Activated CD8-positive, alpha-beta T cell treated with anti-CD3 and anti-CD28 coated beads, Interleukin-2, amount 10 ng/mL, durations not matched to agents 7 days and 5 days (primary cell): Measurements from ENCODE around the gene GALNT6. TPM values are rescaled to one million over a fixed set of nuclear protein-coding genes. Genes with fewer than 3 reads are reported as not detected.

Source experiments
- ATAC-seq: fragments of 150-1000 bp; cut with Tn5 transposase; one replicate; pipeline ENCODE4 v1.10.0; 2021; ENCODE audit warnings: moderate library complexity
- CTCF ChIA-PET: fragments of 350-600 bp; sonication (Branson Sonifier 250); formaldehyde crosslinking; loops from one replicate; lab custom pipeline; 2021; ENCODE audit warnings: antibody characterized with exemption; lab: Charles Lee
- POLR2A ChIA-PET: fragments of 350-600 bp; sonication (Branson Sonifier 250); formaldehyde crosslinking; loops from one replicate; lab custom pipeline; 2021; ENCODE audit warnings: antibody characterized with exemption; lab: Charles Lee
- DNase-seq: peaks from one replicate; pipeline ENCODE4 v3.0.0-alpha.2; 2020
- H3K27ac Mint-ChIP-seq: one replicate; pipeline ENCODE4 v1.8.0; 2021; ENCODE audit warnings: mild to moderate bottlenecking, mixed read lengths
- H3K27me3 Mint-ChIP-seq: one replicate; pipeline ENCODE4 v1.8.0; 2021; ENCODE audit warnings: low read depth, mixed read lengths
- H3K36me3 Mint-ChIP-seq: one replicate; pipeline ENCODE4 v1.8.0; 2021; ENCODE audit warnings: low read depth, mixed read lengths
- H3K4me1 Mint-ChIP-seq: one replicate; pipeline ENCODE4 v1.8.0; 2021; ENCODE audit warnings: low read depth, mixed read lengths
- H3K4me3 Mint-ChIP-seq: one replicate; pipeline ENCODE4 v1.8.0; 2021; ENCODE audit warnings: mild to moderate bottlenecking, mixed read lengths
- H3K9me3 Mint-ChIP-seq: one replicate; pipeline ENCODE4 v1.8.0; 2022; ENCODE audit warnings: mixed read lengths; ENCODE audit not compliant: insufficient read depth
- total RNA-seq, 2 experiments: library from RNA; stranded (reverse); gene quantifications; one replicate each; pipeline ENCODE4 v1.2.3, GENCODE V29; 2021

The GALNT6 gene
- total RNA-seq, 2 experiments from 2014 or later = 40.4 to 43.1 TPM

DNA sequence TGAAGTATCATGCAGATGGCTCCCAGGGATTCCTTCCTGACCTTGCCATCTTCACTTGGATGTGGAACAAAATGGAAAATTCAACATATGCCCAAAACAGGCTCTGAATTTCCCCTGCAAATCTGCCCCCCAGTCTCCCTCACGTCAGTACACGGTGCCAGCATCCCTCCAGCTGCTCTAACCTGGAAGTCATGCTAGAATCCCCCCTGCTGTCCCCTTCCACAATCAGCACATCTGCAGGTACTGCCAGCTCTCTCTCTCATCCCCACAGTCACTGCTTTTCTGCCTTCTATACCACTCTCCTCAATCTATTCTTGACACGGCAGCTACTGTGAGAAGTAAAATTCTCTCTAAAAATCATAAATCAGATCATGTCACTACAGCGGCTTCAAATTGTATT, 21.6 kb downstream of the GALNT6 start:
- H3K36me3 Mint-ChIP-seq = peaks cover 76% of the 10 kb centered on the region
- peak overlapping the region; percentile 94 for H3K27ac Mint-ChIP-seq
- H3K4me3 Mint-ChIP-seq = peak overlapping the region; percentile 71
- H3K9me3 Mint-ChIP-seq = no peaks in the 10 kb centered on the region
- no peaks in the 10 kb centered on the region for H3K27me3 Mint-ChIP-seq
- peaks cover 62% of the 10 kb centered on the region for H3K4me1 Mint-ChIP-seq
- ATAC-seq = no peak
- ChIA-PET CTCF (interaction anchor here (0.8 to 2.2 kb wide), 11 partner anchors 8 to 601 kb away, joined by 3 to 9 read pairs (median 6); partner anchors contain the start of gene GALNT6), POLR2A (interaction anchor here (0.6 to 1.5 kb wide), 3 partner anchors 22 to 39 kb away, joined by 3 to 5 read pairs (median 3); no protein-coding TSS in a partner anchor)
- DNase-seq = no peak

DNA sequence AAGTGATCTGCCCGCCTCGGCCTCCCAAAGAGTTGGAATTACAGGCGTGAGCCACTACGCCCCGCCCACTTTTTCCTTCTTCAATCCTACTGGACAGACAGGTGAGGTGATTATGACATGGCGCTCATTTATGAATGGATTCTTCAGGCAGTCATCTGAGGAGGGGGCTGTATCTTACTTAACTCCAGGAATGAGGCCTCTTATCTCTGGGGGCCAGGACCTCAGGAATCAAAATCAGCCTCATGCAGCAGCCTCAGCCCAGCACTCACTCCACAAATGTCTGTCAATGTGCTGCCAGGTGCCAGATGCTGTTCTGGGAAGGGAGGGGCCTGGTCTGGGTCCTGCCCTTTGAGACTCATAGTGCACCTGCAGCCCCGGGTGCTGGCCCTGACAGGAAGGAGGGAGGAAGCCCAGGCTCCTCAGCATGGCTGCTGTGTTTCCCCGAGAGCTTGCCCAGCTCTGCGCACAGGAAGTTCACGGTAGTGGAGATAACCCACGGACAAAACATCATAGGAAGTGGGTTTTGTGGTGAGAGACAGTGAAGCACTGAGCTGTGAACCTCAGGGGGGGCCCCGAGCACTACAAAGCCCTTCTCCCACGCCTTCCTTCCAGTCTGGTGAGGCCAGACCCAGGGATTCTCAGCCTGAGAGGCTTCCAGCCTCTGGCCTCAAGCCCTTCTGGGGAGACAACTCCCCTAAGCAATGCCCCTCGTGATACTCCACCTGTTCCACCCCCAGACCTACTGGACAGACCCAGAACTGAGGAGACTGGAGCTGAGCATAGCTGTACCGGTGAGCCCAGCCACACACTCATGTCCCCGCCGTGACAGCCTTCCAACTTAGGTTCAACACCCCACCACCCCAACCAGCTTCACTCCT, 22.3 kb downstream of the GALNT6 start:
- peak; percentile 98 for ATAC-seq
- CTCF ChIA-PET = interaction anchor here (0.7 to 2.2 kb wide), 12 partner anchors 9 to 602 kb away, joined by 3 to 9 read pairs (median 6); partner anchors contain the start of gene GALNT6
- peaks cover 57% of the 10 kb centered on the region for H3K4me1 Mint-ChIP-seq

GRCh38 chr12:51365276-51365675, 25.9 kb downstream of the GALNT6 start:
- peaks cover 64% of the 10 kb centered on the region for H3K36me3 Mint-ChIP-seq
- peaks cover 33% of the 10 kb centered on the region for H3K4me1 Mint-ChIP-seq
- CTCF ChIA-PET = interaction anchor here (1.0 kb wide), 1 partner anchor 24 kb away, joined by 3 read pairs; no protein-coding TSS in a partner anchor
- H3K9me3 Mint-ChIP-seq = no peaks in the 10 kb centered on the region
- no peak overlapping the region for H3K4me3 Mint-ChIP-seq
- H3K27ac Mint-ChIP-seq = peak overlapping the region; percentile 39
- POLR2A ChIA-PET = no interaction called here
- DNase-seq = no peak
- no peaks in the 10 kb centered on the region for H3K27me3 Mint-ChIP-seq
- ATAC-seq = no peak

More for the DNA sequence above, 22.3 kb downstream of the GALNT6 start:
- peak overlapping the region; percentile 71 for H3K4me3 Mint-ChIP-seq
- POLR2A ChIA-PET = interaction anchor here (0.6 to 1.5 kb wide), 5 partner anchors 22 to 38 kb away, joined by 3 to 5 read pairs (median 4); partner anchors contain the start of gene GALNT6
- peak; percentile 95 for DNase-seq
- H3K9me3 Mint-ChIP-seq = no peaks in the 10 kb centered on the region
- H3K27ac Mint-ChIP-seq = peak overlapping the region; percentile 94
- H3K27me3 Mint-ChIP-seq = no peaks in the 10 kb centered on the region
- peaks cover 73% of the 10 kb centered on the region for H3K36me3 Mint-ChIP-seq

DNA sequence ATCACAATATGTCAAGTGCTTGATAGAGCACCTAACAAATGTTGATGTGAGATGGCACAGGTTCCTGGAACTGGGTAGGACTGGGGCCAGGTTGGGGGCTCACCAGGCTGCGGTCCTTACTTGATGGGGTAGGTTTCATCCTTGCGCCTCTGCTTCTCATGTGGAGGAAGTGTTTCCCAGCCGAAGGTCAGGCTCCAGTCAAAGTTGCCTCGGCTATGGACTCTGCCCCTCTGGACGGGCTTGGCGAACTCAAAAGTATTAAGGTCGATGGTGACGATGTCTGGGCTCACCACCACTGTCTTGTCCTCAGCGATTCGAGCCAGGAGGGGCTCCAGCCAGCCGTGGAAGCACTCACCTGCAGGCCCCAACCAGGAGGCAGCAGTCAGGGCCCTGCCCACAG, 27.2 kb downstream of the GALNT6 start:
- Mint-ChIP-seq H3K27me3 (no peaks in the 10 kb centered on the region), H3K9me3 (no peaks in the 10 kb centered on the region), H3K4me3 (no peak overlapping the region), H3K27ac (no peak overlapping the region), H3K36me3 (peaks cover 62% of the 10 kb centered on the region), H3K4me1 (peaks cover 21% of the 10 kb centered on the region)
- CTCF ChIA-PET = no interaction called here
- ATAC-seq (no peak), DNase-seq (no peak)
- POLR2A ChIA-PET = interaction anchor here (1.2 kb wide), 1 partner anchor 27 kb away, joined by 4 read pairs; the partner anchor contains the start of gene GALNT6

GRCh38 chr12:51362747-51363342, 28.4 kb downstream of the GALNT6 start:
- Mint-ChIP-seq H3K9me3 (no peaks in the 10 kb centered on the region), H3K36me3 (peaks cover 62% of the 10 kb centered on the region), H3K4me3 (no peak overlapping the region), H3K27ac (no peak overlapping the region), H3K4me1 (peaks cover 9% of the 10 kb centered on the region), H3K27me3 (no peaks in the 10 kb centered on the region)
- CTCF ChIA-PET = no interaction called here
- no peak for ATAC-seq
- no peak for DNase-seq
- POLR2A ChIA-PET = no interaction called here

DNA sequence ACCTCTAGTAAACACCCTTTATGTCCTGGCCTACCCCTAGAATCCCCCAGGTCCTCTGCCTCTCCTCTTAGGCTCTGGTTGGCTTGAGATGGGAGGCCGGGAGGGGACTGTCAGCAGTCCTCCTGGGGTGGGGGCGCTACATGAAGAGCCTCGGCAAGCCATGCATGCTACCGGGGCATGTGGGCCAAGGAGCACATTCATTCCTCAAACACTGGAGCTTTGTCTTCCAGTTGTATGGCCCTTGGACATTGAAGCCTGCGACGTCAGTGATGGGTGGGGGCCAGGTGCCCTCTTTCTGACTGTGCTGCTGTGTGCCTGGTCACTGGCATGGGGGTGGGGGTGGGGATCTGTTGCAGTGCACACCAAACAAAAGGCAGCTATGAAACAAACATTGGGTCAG, 28.9 kb downstream of the GALNT6 start:
- DNase-seq (no peak), ATAC-seq (no peak)
- CTCF ChIA-PET = interaction anchor here (1.1 to 1.6 kb wide), 3 partner anchors 11 to 21 kb away, joined by 3 to 5 read pairs (median 4); no protein-coding TSS in a partner anchor
- H3K27me3 Mint-ChIP-seq = no peaks in the 10 kb centered on the region
- no peaks in the 10 kb centered on the region for H3K9me3 Mint-ChIP-seq
- H3K36me3 Mint-ChIP-seq = peaks cover 61% of the 10 kb centered on the region
- peaks cover 4% of the 10 kb centered on the region for H3K4me1 Mint-ChIP-seq
- POLR2A ChIA-PET = no interaction called here
- H3K4me3 Mint-ChIP-seq = no peak overlapping the region
- no peak overlapping the region for H3K27ac Mint-ChIP-seq

DNA sequence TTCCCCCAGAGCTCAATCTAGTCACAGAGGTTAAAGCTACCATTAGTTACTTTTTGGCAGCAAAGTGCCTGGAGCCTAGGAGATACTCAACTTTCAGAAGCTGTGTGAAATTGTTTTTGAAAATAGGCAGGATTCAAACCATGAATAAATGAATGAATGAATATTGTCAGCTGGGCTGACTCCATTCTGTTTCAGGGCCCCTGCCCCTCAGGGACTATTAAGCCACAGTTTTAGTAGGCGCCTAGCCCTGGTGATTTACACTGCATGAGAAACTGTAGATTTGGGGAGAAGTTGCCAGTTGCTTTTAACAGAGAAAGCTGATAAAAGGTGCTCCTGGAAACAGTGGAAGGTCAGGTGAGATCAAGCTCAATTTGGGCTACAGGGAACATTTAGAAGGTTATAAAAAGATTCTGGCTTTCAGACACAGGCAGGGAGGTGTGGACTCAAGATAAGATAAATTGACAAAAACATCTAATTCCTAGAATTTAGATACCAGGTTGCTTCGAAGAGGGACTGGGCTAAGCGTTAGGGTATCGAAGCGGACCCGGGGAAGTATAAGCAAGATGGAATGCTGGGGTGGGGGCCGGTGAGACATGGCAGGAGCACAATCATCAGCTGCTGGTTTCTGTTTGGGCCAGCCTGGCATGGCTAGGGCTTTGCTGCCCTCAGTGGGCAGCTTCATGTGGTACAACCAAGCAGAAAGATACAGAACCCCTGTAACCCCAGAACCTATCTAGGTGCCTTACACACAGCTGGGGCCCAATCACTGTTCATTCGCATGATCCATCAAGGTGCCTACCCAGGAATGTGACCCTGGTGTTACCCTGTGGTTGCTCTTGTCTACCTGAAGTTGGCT, 29.8 kb downstream of the GALNT6 start:
- peak overlapping the region; percentile 63 for H3K27ac Mint-ChIP-seq
- H3K9me3 Mint-ChIP-seq = no peaks in the 10 kb centered on the region
- H3K36me3 Mint-ChIP-seq = peaks cover 64% of the 10 kb centered on the region
- no peaks in the 10 kb centered on the region for H3K27me3 Mint-ChIP-seq
- POLR2A ChIA-PET = interaction anchor here (1.0 kb wide), 1 partner anchor 598 kb away, joined by 3 read pairs; the partner anchor contains the start of gene ATF1
- peaks cover 4% of the 10 kb centered on the region for H3K4me1 Mint-ChIP-seq
- DNase-seq = no peak
- CTCF ChIA-PET = interaction anchor here (1.1 to 1.6 kb wide), 3 partner anchors 10 to 20 kb away, joined by 3 to 5 read pairs (median 4); no protein-coding TSS in a partner anchor
- ATAC-seq = no peak
- no peak overlapping the region for H3K4me3 Mint-ChIP-seq

DNA sequence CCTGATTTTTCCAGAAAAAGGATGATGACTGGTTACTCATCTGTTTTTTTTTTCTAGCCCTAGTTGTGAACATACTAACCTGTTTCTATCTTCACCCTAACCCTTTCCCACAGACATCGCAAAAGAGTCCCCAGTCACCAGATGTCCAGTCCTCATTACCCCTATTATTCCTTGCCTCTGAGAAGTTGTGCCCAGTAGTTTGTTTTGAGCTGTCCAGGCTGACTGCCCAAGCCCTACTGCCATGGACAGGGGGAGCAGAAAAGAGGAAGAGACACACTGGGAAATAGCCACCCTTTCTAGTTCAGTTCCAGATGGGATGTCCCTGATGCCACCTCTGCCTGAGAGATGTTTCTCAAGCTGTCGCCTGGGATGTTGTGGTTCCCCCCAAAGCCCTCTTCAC, 30.9 kb downstream of the GALNT6 start:
- peaks cover 61% of the 10 kb centered on the region for H3K36me3 Mint-ChIP-seq
- peak overlapping the region; percentile 26 for H3K27ac Mint-ChIP-seq
- no peaks in the 10 kb centered on the region for H3K9me3 Mint-ChIP-seq
- peaks cover 4% of the 10 kb centered on the region for H3K4me1 Mint-ChIP-seq
- H3K27me3 Mint-ChIP-seq = no peaks in the 10 kb centered on the region
- ChIA-PET POLR2A (interaction anchor here (1.0 kb wide), 1 partner anchor 597 kb away, joined by 3 read pairs; the partner anchor contains the start of gene ATF1), CTCF (interaction anchor here (0.6 to 1.6 kb wide), 2 partner anchors 8 to 19 kb away, joined by 3 to 5 read pairs; no protein-coding TSS in a partner anchor)
- DNase-seq (no peak), ATAC-seq (no peak)
- H3K4me3 Mint-ChIP-seq = no peak overlapping the region

DNA sequence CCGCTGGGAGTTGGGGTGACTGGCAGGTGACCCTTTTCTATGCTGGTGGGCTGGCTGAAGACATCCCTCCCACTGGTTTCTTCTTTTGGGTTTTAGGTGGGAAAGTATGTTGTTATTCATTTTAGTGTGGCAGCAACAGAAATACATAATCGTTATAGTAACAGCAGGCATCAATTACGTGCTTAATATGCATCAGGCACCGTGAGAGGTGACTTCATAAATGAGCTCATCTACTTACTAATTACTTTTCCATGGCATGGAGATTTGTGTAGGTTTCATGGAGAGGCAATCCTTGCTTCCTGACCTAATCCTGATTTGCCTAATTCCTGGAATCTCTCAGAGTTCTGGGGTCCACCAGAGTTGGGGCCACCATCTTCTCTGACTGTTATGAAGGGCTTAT, 31.4 kb downstream of the GALNT6 start:
- Mint-ChIP-seq H3K27ac (no peak overlapping the region), H3K4me3 (no peak overlapping the region), H3K36me3 (peaks cover 64% of the 10 kb centered on the region), H3K4me1 (peaks cover 4% of the 10 kb centered on the region), H3K27me3 (no peaks in the 10 kb centered on the region), H3K9me3 (no peaks in the 10 kb centered on the region)
- DNase-seq (no peak), ATAC-seq (no peak)
- ChIA-PET POLR2A (no interaction called here), CTCF (interaction anchor here (1.2 kb wide), 1 partner anchor 19 kb away, joined by 3 read pairs; no protein-coding TSS in a partner anchor)

GRCh38 chr12:51358496-51358895, 32.7 kb downstream of the GALNT6 start:
- Mint-ChIP-seq H3K36me3 (peaks cover 61% of the 10 kb centered on the region), H3K4me3 (no peak overlapping the region), H3K9me3 (no peaks in the 10 kb centered on the region), H3K4me1 (peaks cover 4% of the 10 kb centered on the region), H3K27me3 (no peaks in the 10 kb centered on the region), H3K27ac (no peak overlapping the region)
- ATAC-seq (no peak), DNase-seq (no peak)
- ChIA-PET POLR2A (no interaction called here), CTCF (interaction anchor here (1.2 kb wide), 1 partner anchor 17 kb away, joined by 3 read pairs; no protein-coding TSS in a partner anchor)
